ENCODE results near the gene IL1R1. TPM values are rescaled to one million over a fixed set of nuclear protein-coding genes. Genes with fewer than 3 reads are reported as not detected.

Gene IL1R1
- total RNA-seq, 4 donors from 2014 or later: 41.5 to 157 (median 56.6) TPM

- 97% methylated on average over 4 of the region's 4 CpGs for WGBS
- intact Hi-C loops (cut with DNase I): no loop called here
Measured at GRCh38 chr2:102145934-102146333, 3.4 kb downstream of the IL1R1 start.

DNA sequence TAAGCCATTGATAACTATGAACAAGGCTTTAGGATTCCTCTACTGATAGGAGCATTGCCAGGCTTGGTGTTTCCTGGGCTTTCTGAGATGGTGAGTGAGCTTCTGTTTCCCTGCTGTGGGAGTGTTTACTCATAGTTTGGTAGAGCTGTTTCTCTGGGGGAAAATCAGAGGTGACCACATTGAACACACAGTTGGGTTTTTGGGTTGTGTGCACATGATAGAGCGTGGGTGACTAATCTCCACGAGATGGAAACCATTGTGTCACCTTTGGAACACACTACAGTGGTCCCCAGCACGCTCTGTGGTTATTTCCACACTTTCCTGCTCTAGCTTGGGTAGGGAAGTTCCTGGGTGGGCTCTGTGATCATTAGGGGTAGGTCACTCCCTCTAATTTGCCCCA lies 5.4 kb downstream of the IL1R1 start:
- H3K4me3 ChIP-seq: no peak overlapping the region
- DNase-seq (ENCODE audit: extremely low spot score): no peak
- 69% methylated on average over 3 of the region's 3 CpGs for WGBS
- peaks cover 6 to 39% (median 21%) of the 10 kb centered on the region in 4 donors for H3K4me1 ChIP-seq
- TF ChIP-seq CTCF (IDR thresholded peaks at IDR 0.05) (no peak), POLR2A (IDR thresholded peaks at IDR 0.05; ENCODE audit: low read depth) (no peak), EP300 (IDR thresholded peaks at IDR 0.05) (no peak), POLR2AphosphoS5 (IDR thresholded peaks at IDR 0.05) (no peak)
- no peaks in the 10 kb centered on the region for H3K27me3 ChIP-seq
- H3K9me3 ChIP-seq: peaks cover 0 to 25% (median 18%) of the 10 kb centered on the region in 4 donors
- no peak overlapping the region for H3K27ac ChIP-seq (replicated peaks in 1 of 4)
- intact Hi-C loops (cut with DNase I): no loop called here
- H3K36me3 ChIP-seq: peaks cover 0 to 16% (median 6%) of the 10 kb centered on the region in 4 donors

More at GRCh38 chr2:102145934-102146333, 3.4 kb downstream of the IL1R1 start:
- Histone ChIP-seq H3K36me3 (peaks cover 0 to 12% (median 6%) of the 10 kb centered on the region in 4 donors), H3K9me3 (peaks cover 0 to 25% (median 18%) of the 10 kb centered on the region in 4 donors), H3K27me3 (no peaks in the 10 kb centered on the region), H3K4me1 (peaks cover 9 to 48% (median 35%) of the 10 kb centered on the region in 4 donors), H3K27ac (replicated peaks in 1 of 4) (no peak overlapping the region), H3K4me3 (no peak overlapping the region)
- no peak for DNase-seq (ENCODE audit: extremely low spot score)
- no peak for TF ChIP-seq POLR2A (IDR thresholded peaks at IDR 0.05; ENCODE audit: low read depth)
- no peak for TF ChIP-seq POLR2AphosphoS5 (IDR thresholded peaks at IDR 0.05)
- TF ChIP-seq CTCF (IDR thresholded peaks at IDR 0.05): no peak

- 94% methylated on average over 2 of the region's 2 CpGs for WGBS
- Histone ChIP-seq H3K27me3 (no peaks in the 10 kb centered on the region), H3K9me3 (peaks cover 0 to 25% (median 18%) of the 10 kb centered on the region in 4 donors), H3K36me3 (peaks cover 5 to 22% (median 13%) of the 10 kb centered on the region in 4 donors), H3K4me1 (peaks cover 6 to 33% (median 15%) of the 10 kb centered on the region in 4 donors), H3K4me3 (no peak overlapping the region), H3K27ac (replicated peaks in 1 of 4) (no peak overlapping the region)
- DNase-seq (ENCODE audit: extremely low spot score): no peak
- TF ChIP-seq POLR2AphosphoS5 (IDR thresholded peaks at IDR 0.05): no peak
- no peak for TF ChIP-seq POLR2A (IDR thresholded peaks at IDR 0.05; ENCODE audit: low read depth)
- no peak for TF ChIP-seq CTCF (IDR thresholded peaks at IDR 0.05)
- no peak for TF ChIP-seq EP300 (IDR thresholded peaks at IDR 0.05)
- intact Hi-C loops (cut with DNase I): no loop called here
Measured at GRCh38 chr2:102149243-102149642, 6.7 kb downstream of the IL1R1 start.

DNA sequence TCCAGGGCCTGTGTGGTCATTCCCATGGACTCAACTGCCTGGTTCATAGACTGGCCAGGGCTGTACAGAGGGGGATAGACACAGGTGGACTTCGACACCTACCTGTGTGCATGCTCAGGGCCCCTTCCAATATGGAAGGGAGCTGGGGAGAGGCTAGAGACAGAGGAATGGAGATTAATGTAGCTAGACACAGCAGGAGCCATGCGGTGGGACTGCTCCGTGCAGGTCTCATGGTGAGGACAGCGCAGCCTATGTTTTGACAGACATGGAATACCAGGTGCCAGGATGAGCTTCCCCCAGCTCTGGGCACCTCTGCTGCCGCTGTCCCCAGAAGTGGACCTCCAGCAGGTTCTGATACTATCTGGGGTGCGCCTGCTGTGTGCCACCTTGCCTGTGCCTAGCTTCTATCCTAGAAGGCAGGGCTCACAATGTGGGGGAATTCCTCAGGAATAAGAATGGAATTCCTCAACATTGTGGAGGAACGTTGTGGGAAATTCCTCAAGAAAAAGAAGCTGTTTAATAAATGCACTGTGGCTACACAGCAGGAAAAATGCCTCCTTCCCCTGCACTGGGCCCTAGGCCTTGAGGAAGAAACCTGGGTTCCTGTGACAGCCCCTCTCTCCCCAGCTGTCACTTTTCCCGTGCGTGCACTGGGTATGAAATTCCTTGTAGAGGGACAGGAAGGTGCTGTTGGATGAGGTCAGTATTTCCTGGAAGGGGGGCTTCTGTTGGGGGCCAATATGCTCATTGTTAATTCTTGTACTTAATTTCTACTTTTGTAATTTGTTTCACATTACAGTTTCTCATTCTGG lies 7.3 kb downstream of the IL1R1 start:
- no peak for DNase-seq (ENCODE audit: extremely low spot score)
- Histone ChIP-seq H3K27me3 (no peaks in the 10 kb centered on the region), H3K9me3 (peaks cover 0 to 25% (median 16%) of the 10 kb centered on the region in 4 donors), H3K4me1 (peaks cover 9 to 34% (median 13%) of the 10 kb centered on the region in 4 donors), H3K36me3 (peaks cover 11 to 26% (median 20%) of the 10 kb centered on the region in 4 donors), H3K27ac (replicated peaks in 1 of 4) (peak overlapping the region in 1 of 4 donors; percentile 18), H3K4me3 (no peak overlapping the region)
- 83% methylated on average over 9 of the region's 9 CpGs for WGBS
- intact Hi-C loops (cut with DNase I): no loop called here
- no peak for TF ChIP-seq POLR2A (IDR thresholded peaks at IDR 0.05; ENCODE audit: low read depth)
- no peak for TF ChIP-seq CTCF (IDR thresholded peaks at IDR 0.05)
- TF ChIP-seq POLR2AphosphoS5 (IDR thresholded peaks at IDR 0.05): no peak
- TF ChIP-seq EP300 (IDR thresholded peaks at IDR 0.05): no peak

Data from esophagus muscularis mucosa (tissue), 4 donors.